Ramos (cell line): ENCODE data around the gene ALAS1.

Experiments
- in situ Hi-C: fragments of 300-500 bp; cut with MboI; formaldehyde crosslinking; loops from one replicate; pipeline ENCODE4 v1.14.3; 2022; ENCODE audit warnings: low sequenced_read_pairs; ENCODE audit not compliant: unreplicated experiment

The ALAS1 gene

GRCh38 chr3:52218454-52218853, 20.5 kb downstream of the ALAS1 start:
- in situ Hi-C loops, result no loop called here

- in situ Hi-C loops, result no loop called here
Measured at GRCh38 chr3:52218937-52219650, 21.1 kb downstream of the ALAS1 start.

GRCh38 chr3:52220380-52221026, 22.5 kb downstream of the ALAS1 start:
- in situ Hi-C loops, result no loop called here

DNA sequence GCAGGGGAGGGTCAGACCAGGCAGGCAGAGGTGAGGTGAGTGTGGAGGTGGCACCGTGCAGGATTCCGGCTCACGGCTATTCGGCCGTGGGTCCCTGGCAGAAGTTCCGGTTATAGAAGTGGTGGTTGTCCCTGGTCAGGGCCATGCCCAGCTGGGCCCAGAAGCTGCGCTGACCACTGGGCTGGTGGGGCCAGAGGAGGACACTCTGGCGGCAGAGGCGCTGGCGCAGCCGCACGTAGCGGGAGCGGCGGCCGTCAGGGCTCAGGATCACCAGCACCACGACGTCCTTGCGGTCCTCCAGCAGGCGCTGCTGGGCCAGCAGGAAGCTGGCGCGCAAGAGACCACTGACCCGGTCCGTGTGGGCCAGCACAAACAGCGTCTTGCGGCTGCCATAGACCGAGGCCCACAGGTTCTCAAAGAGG, 23.2 kb downstream of the ALAS1 start:
- in situ Hi-C loops, result no loop called here

DNA sequence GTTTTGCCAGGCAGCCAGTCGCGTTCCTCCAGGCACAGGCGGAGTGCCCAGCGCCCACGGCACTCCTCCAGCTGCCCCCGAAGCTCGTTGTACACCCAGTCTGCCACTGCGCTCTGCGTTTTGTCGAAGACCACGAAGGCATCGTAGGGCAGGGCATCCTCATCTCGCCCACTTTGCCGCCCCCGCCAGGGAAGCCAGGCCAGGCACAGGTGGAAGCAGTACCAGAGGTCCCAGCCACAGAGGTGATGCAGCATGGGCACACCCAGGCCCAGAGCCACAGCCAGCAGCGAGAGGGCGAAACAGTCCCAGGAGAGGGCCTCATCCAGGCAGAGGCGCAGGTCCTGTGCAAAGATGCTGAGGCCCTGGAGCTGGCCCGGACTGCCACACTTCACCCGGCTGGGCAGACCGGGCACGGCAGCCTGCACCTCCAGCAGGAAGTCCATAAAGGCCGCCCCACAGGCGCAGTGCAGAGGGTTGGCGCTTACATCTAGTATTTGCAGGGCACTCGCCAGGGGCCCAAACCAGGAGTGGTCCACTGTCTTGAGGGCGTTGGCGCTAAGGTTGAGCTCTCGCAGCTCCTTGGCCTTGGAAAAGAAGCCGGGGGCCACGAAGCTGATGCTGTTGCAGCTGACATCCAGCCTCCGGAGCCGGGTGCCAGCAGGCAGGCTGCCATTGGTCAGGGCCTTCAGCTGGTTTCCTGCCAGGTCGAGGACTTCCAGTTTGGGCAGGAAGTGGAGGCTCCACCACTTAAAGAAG, 23.8 kb downstream of the ALAS1 start:
- in situ Hi-C loops, result no loop called here

DNA sequence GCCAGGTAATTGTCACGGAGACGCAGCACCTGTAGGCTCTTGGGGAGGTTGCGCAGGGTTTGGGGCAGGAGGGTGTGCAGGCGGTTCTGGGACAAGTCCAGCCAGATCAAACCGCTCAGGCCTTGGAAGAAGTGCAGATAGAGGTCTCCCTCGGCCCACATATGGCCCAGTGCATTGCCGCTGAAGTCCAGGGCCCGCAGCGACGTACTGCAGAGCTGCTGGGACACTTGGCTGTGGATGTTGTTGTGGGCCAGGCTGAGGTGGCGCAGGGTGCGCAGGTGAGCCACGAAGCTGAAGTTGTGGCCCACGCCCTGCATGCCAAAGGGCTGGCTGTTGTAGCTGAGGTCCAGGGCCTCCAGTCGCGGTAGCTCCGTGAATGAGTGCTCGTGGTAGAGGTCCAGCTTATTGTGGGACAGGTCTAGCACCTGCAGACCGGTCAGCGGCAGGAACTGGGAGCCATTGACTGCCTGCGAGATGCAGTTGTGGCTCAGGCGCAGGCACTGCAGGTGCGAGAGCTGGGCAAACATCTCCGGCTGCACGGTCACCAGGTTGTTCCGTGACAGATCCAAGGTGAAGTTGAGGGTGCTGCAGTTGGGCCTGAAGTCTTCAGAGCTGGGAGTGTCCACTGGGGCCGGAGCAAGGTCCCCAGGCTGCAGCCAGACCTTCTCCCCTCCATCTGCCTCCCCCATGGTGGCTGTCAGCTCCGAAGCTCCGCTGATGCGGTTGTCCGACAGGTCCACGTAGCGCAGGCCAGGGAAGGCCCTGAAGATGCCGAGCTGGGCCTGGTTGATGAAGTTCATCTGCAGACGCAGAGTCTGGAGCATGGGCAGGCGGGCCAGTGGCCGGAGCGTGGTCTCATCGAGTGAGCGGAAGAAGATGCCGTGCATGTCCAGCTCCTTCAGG, 24.6 kb downstream of the ALAS1 start:
- in situ Hi-C loops, result no loop called here

DNA sequence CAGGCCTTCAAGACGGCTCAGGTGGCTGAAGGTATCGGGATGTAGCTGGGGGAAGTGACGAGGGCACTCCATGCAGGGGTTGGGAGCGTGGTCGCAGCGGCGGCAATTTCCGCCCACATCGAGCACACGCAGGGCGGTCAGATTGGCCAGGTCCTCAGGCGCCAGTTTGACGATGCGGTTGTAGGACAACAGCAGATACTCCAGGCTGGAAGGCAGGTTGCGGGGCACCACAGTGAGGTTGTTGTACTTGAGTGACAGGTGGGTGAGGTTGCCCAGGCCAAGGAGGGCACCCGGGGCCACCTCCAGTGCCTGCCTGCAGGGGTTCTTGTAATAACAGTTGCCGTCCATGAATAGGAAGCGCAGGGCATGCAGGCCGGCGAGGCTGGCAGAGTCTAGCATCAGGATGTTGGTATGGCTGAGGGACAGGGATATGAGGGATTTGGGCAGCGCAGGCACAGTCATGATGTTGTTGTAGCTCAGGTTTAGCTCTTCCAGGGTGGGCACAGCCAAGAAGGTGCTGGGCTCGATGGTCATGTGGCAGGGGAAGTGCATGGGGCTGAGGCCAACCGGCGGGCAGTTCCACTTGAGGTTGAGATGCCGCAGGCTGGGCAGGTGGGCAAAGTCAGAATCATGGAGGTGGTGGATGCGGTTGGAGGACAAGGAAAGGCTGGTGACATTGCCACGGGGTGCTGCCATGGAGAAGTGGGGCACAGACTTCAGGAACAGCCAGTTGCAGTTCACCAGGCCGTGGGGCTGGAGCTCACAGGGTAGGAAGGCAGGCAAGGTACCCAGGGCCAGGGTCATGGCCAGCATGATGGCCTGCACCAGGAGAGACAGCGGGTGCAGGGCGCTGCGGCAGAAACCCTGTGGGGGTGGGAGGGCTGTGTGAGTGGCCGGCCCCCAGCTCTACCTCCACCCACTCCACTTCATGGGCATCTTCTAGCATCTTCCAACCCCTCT, 25.8 kb downstream of the ALAS1 start:
- in situ Hi-C loops, result no loop called here

GRCh38 chr3:52225452-52226228, 27.7 kb downstream of the ALAS1 start, which contains the start of gene TLR9:
TLR9 (minus strand) TSS chr3:52225645; CDS start chr3:52225529, 116 bp downstream.
- in situ Hi-C loops, result loop anchor here (25.0 kb wide), 1 partner anchor 937 kb away; the partner anchor contains the start of gene PRKCD

- in situ Hi-C loops, result loop anchor here (25.0 kb wide), 1 partner anchor 936 kb away; the partner anchor contains the start of gene PRKCD
Measured at GRCh38 chr3:52226229-52226817, 28.4 kb downstream of the ALAS1 start.

- in situ Hi-C loops, result loop anchor here (25.0 kb wide), 1 partner anchor 935 kb away; the partner anchor contains the start of gene PRKCD
Measured at GRCh38 chr3:52227117-52227516, 29.2 kb downstream of the ALAS1 start.

GRCh38 chr3:52227766-52228165, 29.8 kb downstream of the ALAS1 start:
- in situ Hi-C loops, result loop anchor here (25.0 kb wide), 1 partner anchor 935 kb away; the partner anchor contains the start of gene PRKCD

DNA sequence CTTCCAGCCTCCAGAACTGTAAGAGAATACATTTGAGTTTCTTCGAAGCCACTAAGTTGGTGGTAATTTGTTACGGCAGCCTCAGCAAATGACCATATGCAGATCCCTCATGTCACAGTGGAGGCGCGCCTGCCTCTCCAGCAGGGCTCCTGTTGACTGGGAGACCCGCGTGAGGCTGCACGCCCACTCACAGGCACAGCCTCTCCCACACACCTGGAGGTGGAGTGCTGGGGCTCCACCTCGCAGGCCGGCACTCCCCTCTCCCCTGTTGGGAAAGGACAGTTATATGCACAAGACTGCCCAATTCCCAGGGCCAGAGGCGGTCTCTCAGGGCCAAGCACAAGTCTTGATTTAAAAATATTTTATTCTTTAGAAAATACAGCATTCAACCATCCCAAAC, 30.3 kb downstream of the ALAS1 start:
- in situ Hi-C loops, result loop anchor here (25.0 kb wide), 1 partner anchor 934 kb away; the partner anchor contains the start of gene PRKCD

DNA sequence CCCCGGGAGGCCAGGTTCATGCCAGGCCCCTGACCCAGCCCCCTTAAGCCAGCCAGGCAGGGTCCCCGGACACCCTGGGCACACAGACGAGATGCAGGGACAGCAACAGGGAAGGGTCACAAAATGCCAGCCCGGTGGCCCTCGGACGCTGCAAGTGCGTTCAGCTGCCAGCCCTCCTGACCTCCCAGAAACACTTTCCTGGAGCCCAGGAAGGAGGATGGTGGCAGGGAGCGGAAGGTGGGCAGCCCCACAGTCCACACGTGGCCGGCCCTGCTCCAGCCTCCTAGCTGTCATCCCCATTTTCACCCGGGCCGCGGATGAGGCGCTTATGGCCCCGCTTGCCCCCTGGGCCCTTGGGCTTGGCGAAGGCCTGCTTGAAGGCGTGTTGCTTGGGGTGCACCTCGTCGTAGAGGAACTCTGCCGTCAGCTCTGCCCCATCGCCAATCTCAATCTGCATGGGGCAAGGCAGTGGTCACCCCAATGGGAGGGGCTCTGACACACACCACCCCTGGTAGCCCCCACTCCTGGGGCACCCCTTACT, 30.9 kb downstream of the ALAS1 start:
- in situ Hi-C loops, result loop anchor here (25.0 kb wide), 1 partner anchor 933 kb away; the partner anchor contains the start of gene PRKCD

DNA sequence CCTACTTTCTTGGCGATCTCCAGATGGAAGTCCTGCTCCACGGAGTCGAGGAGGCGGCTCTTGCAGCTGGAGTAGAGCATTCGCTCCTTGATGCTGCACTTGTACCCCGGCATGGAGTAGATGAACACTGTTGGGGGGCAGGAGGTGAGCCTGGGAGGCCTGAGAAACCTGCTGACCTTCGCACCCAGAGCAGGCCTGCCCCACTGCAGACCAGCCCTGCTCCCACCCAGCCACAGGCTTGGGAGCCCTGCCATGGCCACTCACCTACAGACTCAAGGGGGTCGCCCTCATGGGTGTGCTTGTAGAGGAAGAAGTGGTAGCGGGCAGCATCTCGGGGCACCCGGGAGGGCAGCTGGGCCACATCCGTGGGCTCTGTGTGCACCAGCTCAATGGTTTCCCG, 31.7 kb downstream of the ALAS1 start:
- in situ Hi-C loops, result loop anchor here (5.0 to 25.0 kb wide), 2 partner anchors 113 to 933 kb away; partner anchors contain the start of gene PRKCD

GRCh38 chr3:52230461-52230860, 32.5 kb downstream of the ALAS1 start:
- in situ Hi-C loops, result loop anchor here (5.0 to 25.0 kb wide), 2 partner anchors 112 to 932 kb away; partner anchors contain the start of gene PRKCD

GRCh38 chr3:52230889-52231499, 33.0 kb downstream of the ALAS1 start:
- in situ Hi-C loops, result loop anchor here (5.0 to 25.0 kb wide), 2 partner anchors 111 to 931 kb away; partner anchors contain the start of gene PRKCD
